PC-9 (cell line): Measurements from ENCODE around the gene NCDN. TPM values are rescaled to one million over a fixed set of nuclear protein-coding genes. Genes with fewer than 3 reads are reported as not detected.

Experiments
- BruUV-seq: library from RNA; stranded (reverse); fragments of 400-500 nt; replicated peaks from 2 replicates; lab custom pipeline; 2021; lab: Mats Ljungman, UMichigan
- CTCF ChIA-PET: fragments of 300-600 bp; sonication (Branson Sonifier 250); formaldehyde crosslinking; loops from one replicate; lab custom pipeline; 2022; ENCODE audit warnings: antibody characterized with exemption; lab: Charles Lee
- POLR2A ChIA-PET: fragments of 300-600 bp; sonication (Branson Sonifier 250); formaldehyde crosslinking; loops from one replicate; lab custom pipeline; 2022; ENCODE audit warnings: antibody characterized with exemption; ENCODE audit not compliant: unreplicated experiment; lab: Charles Lee
- DNase-seq, 2 experiments: peaks; one replicate each; pipeline versions ENCODE4 v3.0.0 to v3.0.0-alpha.2; 2015 to 2022; ENCODE audit warnings: mixed read lengths in 1 of 2
- H2AFZ ChIP-seq: fragments of 200-600 bp; sonication (generic); 2 replicates; pipeline ENCODE4 v1.8.1; 2017; ENCODE audit warnings: antibody characterized with exemption
- H3F3A ChIP-seq: fragments of 200-600 bp; sonication (generic); 2 replicates; pipeline ENCODE4 v1.8.1; 2017; ENCODE audit warnings: antibody characterized with exemption, mild to moderate bottlenecking, low read depth; ENCODE audit not compliant: insufficient read depth
- H3K27ac ChIP-seq: fragments of 200-600 bp; sonication (generic); 2 replicates; pipeline ENCODE4 v1.6.1; 2016; ENCODE audit warnings: mixed run types
- H3K27me3 ChIP-seq: fragments of 200-600 bp; sonication (generic); 2 replicates; pipeline ENCODE4 v1.6.1; 2016; ENCODE audit warnings: low read depth, mixed run types; ENCODE audit not compliant: insufficient read depth
- H3K36me3 ChIP-seq: fragments of 200-600 bp; sonication (generic); 2 replicates; pipeline ENCODE4 v1.6.1; 2016; ENCODE audit warnings: low read depth, mixed run types
- H3K4me1 ChIP-seq: fragments of 200-600 bp; sonication (generic); replicated peaks from 2 replicates; pipeline ENCODE4 v1.6.1; 2016; ENCODE audit warnings: mixed run types; ENCODE audit not compliant: insufficient read depth
- H3K4me2 ChIP-seq: fragments of 200-600 bp; sonication (generic); 2 replicates; pipeline ENCODE4 v1.6.1; 2017; ENCODE audit warnings: mixed run types
- H3K4me3 ChIP-seq: fragments of 200-600 bp; sonication (generic); 2 replicates; pipeline ENCODE4 v1.6.1; 2016; ENCODE audit warnings: mixed run types
- H3K79me2 ChIP-seq: fragments of 200-600 bp; sonication (generic); 2 replicates; pipeline ENCODE4 v1.6.1; 2017; ENCODE audit warnings: low read depth, mixed run types
- H3K9me2 ChIP-seq: fragments of 200-600 bp; sonication (generic); 2 replicates; pipeline ENCODE4 v1.8.1; 2017; ENCODE audit warnings: mild to moderate bottlenecking; ENCODE audit not compliant: insufficient read depth
- H3K9me3 ChIP-seq: fragments of 200-600 bp; sonication (generic); 2 replicates; pipeline ENCODE4 v1.8.1; 2016; ENCODE audit warnings: low read depth; ENCODE audit not compliant: insufficient read depth
- H4K20me1 ChIP-seq: fragments of 200-600 bp; sonication (generic); 2 replicates; pipeline ENCODE4 v1.8.1; 2017; ENCODE audit not compliant: insufficient read depth
- CTCF ChIP-seq: fragments of 200-600 bp; sonication (generic); conservative IDR thresholded peaks from 2 replicates; pipeline ENCODE4 v1.6.1; 2017; ENCODE audit warnings: mixed run types, antibody characterized with exemption, mild to moderate bottlenecking, moderate library complexity
- EZH2 ChIP-seq: fragments of 200-600 bp; sonication (generic); IDR thresholded peaks from 2 replicates; pipeline ENCODE4 v1.8.0; 2017; ENCODE audit warnings: antibody characterized with exemption, low read depth
- intact Hi-C: fragments of 100-400 bp; cut with micrococcal nuclease; formaldehyde crosslinking; loops from one replicate; pipeline ENCODE4 v1.10.0; 2022; ENCODE audit not compliant: unreplicated experiment
- total RNA-seq: library from RNA; stranded (reverse); gene quantifications from 2 replicates; pipeline ENCODE4 v1.2.3, GENCODE V29; 2021

Gene NCDN
- total RNA-seq, 1 experiment from 2014 or later = 26.6 TPM

DNA sequence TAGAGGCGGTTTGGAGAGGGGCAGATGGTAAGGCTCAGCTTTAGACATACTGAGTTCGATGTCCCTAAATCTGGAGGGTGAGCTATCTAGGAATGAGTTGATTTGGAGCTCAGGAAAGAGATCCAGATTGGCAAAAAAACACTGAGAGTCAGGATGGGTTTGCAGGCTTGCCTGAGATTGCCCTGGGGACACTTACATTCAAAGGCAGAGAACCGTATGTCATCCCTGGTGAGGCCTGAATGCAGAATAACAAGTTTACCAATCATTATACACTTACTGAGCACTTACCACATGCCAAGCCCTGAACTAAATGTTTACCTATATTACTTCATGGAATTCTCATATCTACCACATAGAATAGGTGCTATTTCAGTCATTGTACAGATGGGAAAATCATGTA, 43.0 kb downstream of the NCDN start:
- DNase-seq = no peak
- intact Hi-C loops = no loop called here
- Histone ChIP-seq H3K27ac (no peak overlapping the region), H3K4me2 (no peak overlapping the region), H3K4me3 (no peak overlapping the region), H3K36me3 (peaks cover 23% of the 10 kb centered on the region), H3K9me3 (no peaks in the 10 kb centered on the region), H3K79me2 (no peaks in the 10 kb centered on the region), H4K20me1 (peaks cover 16% of the 10 kb centered on the region), H2AFZ (no peak overlapping the region), H3K27me3 (no peaks in the 10 kb centered on the region), H3K9me2 (no peaks in the 10 kb centered on the region), H3K4me1 (no peaks in the 10 kb centered on the region), H3F3A (no peaks in the 10 kb centered on the region)
- no TSS peak for BruUV-seq
- TF ChIP-seq EZH2 (no peak), CTCF (no peak)
- ChIA-PET POLR2A (no interaction called here), CTCF (no interaction called here)

DNA sequence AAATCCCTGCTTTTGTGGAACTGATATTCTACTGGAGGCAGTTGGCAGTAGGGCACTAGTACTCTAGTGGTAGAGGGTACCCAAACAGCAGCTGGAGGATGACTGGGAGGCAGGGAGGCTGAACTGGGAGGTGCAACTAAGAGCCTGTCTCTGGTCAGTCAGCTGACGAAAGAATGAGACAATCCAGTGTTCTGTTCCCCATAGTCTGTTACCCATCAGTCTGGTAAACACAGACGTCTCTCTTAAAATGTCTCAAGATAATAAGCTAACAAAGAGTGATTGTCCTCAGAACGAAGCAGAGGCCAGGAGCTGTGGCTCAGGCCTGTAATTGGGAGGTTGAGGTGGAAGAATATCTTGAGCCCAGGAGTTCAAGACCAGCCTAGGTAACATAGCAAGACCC, 45.9 kb downstream of the NCDN start:
- ChIA-PET CTCF (interaction anchor here (0.6 to 0.7 kb wide), 2 partner anchors 83 to 121 kb away, joined by 12 read pairs; no protein-coding TSS in a partner anchor), POLR2A (no interaction called here)
- Histone ChIP-seq H2AFZ (no peak overlapping the region), H3K36me3 (peaks cover 30% of the 10 kb centered on the region), H3K9me2 (no peaks in the 10 kb centered on the region), H3K9me3 (no peaks in the 10 kb centered on the region), H3F3A (no peaks in the 10 kb centered on the region), H3K4me2 (no peak overlapping the region), H4K20me1 (peaks cover 37% of the 10 kb centered on the region), H3K79me2 (peaks cover 16% of the 10 kb centered on the region; the same call in 1 of the 2 replicates), H3K4me1 (no peaks in the 10 kb centered on the region), H3K4me3 (no peak overlapping the region), H3K27ac (no peak overlapping the region), H3K27me3 (no peaks in the 10 kb centered on the region)
- TF ChIP-seq CTCF = no peak
- TF ChIP-seq EZH2 = no peak
- BruUV-seq = no TSS peak
- intact Hi-C loops = no loop called here
- DNase-seq = no peak

DNA sequence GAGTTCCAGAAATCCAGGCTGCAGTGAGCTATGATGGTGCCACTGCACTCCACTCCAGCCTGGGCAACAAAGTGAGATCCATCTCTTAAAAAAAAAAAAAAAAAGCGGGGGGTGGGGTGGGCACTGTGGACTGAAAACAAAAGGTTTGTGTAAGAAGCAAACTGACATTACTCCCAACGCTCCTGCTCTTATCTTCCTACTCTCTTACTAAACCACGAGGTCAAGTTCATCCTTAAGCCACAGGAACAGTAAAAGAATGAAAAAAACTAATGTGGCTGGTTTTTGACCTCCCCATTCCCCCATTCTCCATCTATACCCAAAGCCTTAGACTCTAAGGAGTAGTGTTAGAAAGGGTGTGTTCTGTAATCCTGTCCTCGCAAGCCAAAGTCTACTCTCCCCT, 46.3 kb downstream of the NCDN start:
- Histone ChIP-seq H4K20me1 (peaks cover 39% of the 10 kb centered on the region), H3K4me1 (no peaks in the 10 kb centered on the region), H3K9me2 (no peaks in the 10 kb centered on the region), H3K36me3 (peaks cover 30% of the 10 kb centered on the region), H3K27me3 (no peaks in the 10 kb centered on the region), H3K4me2 (no peak overlapping the region), H2AFZ (no peak overlapping the region), H3K27ac (no peak overlapping the region), H3K4me3 (no peak overlapping the region), H3K79me2 (peaks cover 16% of the 10 kb centered on the region; the same call in 1 of the 2 replicates), H3K9me3 (no peaks in the 10 kb centered on the region), H3F3A (no peaks in the 10 kb centered on the region)
- no peak for TF ChIP-seq CTCF
- TF ChIP-seq EZH2 = no peak
- intact Hi-C loops = no loop called here
- ChIA-PET CTCF (interaction anchor here (0.7 kb wide), 1 partner anchor 84 kb away, joined by 12 read pairs; no protein-coding TSS in a partner anchor), POLR2A (no interaction called here)
- DNase-seq = no peak
- TSS peak; percentile 3 for BruUV-seq
